ENCODE measurements around the gene FGF11.

GRCh38 chr17:7427549-7427948 lies 11.8 kb upstream of the FGF11 start:
- TF ChIP-seq, protein P1, sequence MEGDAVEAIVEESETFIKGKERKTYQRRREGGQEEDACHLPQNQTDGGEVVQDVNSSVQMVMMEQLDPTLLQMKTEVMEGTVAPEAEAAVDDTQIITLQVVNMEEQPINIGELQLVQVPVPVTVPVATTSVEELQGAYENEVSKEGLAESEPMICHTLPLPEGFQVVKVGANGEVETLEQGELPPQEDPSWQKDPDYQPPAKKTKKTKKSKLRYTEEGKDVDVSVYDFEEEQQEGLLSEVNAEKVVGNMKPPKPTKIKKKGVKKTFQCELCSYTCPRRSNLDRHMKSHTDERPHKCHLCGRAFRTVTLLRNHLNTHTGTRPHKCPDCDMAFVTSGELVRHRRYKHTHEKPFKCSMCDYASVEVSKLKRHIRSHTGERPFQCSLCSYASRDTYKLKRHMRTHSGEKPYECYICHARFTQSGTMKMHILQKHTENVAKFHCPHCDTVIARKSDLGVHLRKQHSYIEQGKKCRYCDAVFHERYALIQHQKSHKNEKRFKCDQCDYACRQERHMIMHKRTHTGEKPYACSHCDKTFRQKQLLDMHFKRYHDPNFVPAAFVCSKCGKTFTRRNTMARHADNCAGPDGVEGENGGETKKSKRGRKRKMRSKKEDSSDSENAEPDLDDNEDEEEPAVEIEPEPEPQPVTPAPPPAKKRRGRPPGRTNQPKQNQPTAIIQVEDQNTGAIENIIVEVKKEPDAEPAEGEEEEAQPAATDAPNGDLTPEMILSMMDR (IDR thresholded peaks at IDR 0.05): no peak
- no peak for TF ChIP-seq POLR2A (IDR thresholded peaks at IDR 0.05)

All from adrenal gland (tissue), 5 donors.